Measurements from ENCODE around the gene QRICH2.

QRICH2 gene

GRCh38 chr17:76307966-76308338 lies at the start of gene QRICH2:
Gene QRICH2 (minus strand): TSS chr17:76308276. CDS start chr17:76307998, 278 bp downstream.
- no peak for TF ChIP-seq CTCF (IDR thresholded peaks at IDR 0.05; ENCODE audit: low read depth, low read length)
- DNase-seq (ENCODE audit: extremely low read depth, low read depth): no peak

- no peak for DNase-seq (ENCODE audit: extremely low read depth, low read depth)
- TF ChIP-seq CTCF (IDR thresholded peaks at IDR 0.05; ENCODE audit: low read depth, low read length): no peak
These were observed 49.6 kb upstream of the QRICH2 start for GRCh38 chr17:76357597-76358158.

GRCh38 chr17:76356803-76357456 lies 48.9 kb upstream of the QRICH2 start:
- DNase-seq (ENCODE audit: extremely low read depth, low read depth): no peak
- no peak for TF ChIP-seq CTCF (IDR thresholded peaks at IDR 0.05; ENCODE audit: low read depth, low read length)

- no peak for DNase-seq (ENCODE audit: extremely low read depth, low read depth)
- no peak for TF ChIP-seq CTCF (IDR thresholded peaks at IDR 0.05; ENCODE audit: low read depth, low read length)
These were observed 46.8 kb upstream of the QRICH2 start for GRCh38 chr17:76354747-76355310.

GRCh38 chr17:76354317-76354729 lies 46.2 kb upstream of the QRICH2 start:
- DNase-seq (ENCODE audit: extremely low read depth, low read depth): no peak
- no peak for TF ChIP-seq CTCF (IDR thresholded peaks at IDR 0.05; ENCODE audit: low read depth, low read length)

GRCh38 chr17:76353599-76354316 lies 45.7 kb upstream of the QRICH2 start, which contains the start of gene PRPSAP1:
Gene PRPSAP1 (minus strand): TSS chr17:76353916. CDS start chr17:76353703, 213 bp downstream.
- peak; percentile 57 for TF ChIP-seq CTCF (IDR thresholded peaks at IDR 0.05; ENCODE audit: low read depth, low read length)
- DNase-seq (ENCODE audit: extremely low read depth, low read depth): peak; percentile 60

All from AG09319 (cell line).